ENCODE results near the gene LYZL1. TPM values are rescaled to one million over a fixed set of nuclear protein-coding genes. Genes with fewer than 3 reads are reported as not detected.

The LYZL1 gene
- total RNA-seq, 1 experiment from 2014 or later, result not detected

GRCh38 chr10:29256019-29256418 is 32.9 kb upstream of the LYZL1 start:
- H3K27ac ChIP-seq (ENCODE audit: insufficient read length, low read depth, low read length), result no peak overlapping the region
- H3K9ac ChIP-seq (ENCODE audit: extremely low read depth, insufficient read length, low read length), result no peak overlapping the region
- H3K4me2 ChIP-seq (ENCODE audit: insufficient read depth, insufficient read length, low read length), result no peak overlapping the region

More at GRCh38 chr10:29256019-29256418, 32.9 kb upstream of the LYZL1 start:
- H3K9me3 Mint-ChIP-seq, result no peaks in the 10 kb centered on the region
- H4K20me1 ChIP-seq (ENCODE audit: control insufficient read depth, insufficient read depth, insufficient read length), result no peaks in the 10 kb centered on the region
- no peaks in the 10 kb centered on the region for H3K36me3 Mint-ChIP-seq (ENCODE audit: insufficient read depth in 1 of 3, low read depth in 3 of 3)
- no peak overlapping the region for H4K91ac ChIP-seq (ENCODE audit: insufficient read length, low read depth, low read length)
- H3K23me2 ChIP-seq (ENCODE audit: insufficient read length, low read depth, low read length, poor library complexity, severe bottlenecking), result no peaks in the 10 kb centered on the region
- H3T11ph ChIP-seq (ENCODE audit: low read length), result no peak overlapping the region
- no peaks in the 10 kb centered on the region; the same call in none of the 2 replicates for H3K27me3 Mint-ChIP-seq (ENCODE audit: low read depth)
- H2BK5ac ChIP-seq (ENCODE audit: insufficient read length, low read length), result no peak overlapping the region
- H2BK15ac ChIP-seq (ENCODE audit: low read depth, low read length), result no peak overlapping the region
- no peaks in the 10 kb centered on the region; the same call in 1 of the 2 replicates for H3K4me1 ChIP-seq (ENCODE audit: insufficient read depth, low read length)
- no peak overlapping the region for H4K8ac ChIP-seq (replicated peaks; ENCODE audit: insufficient read length, low read depth, low read length)
- no peak overlapping the region for H3K4me3 Mint-ChIP-seq
- H2BK12ac ChIP-seq (ENCODE audit: insufficient read length, low read depth, low read length), result no peak overlapping the region
- no peaks in the 10 kb centered on the region for H3K79me2 ChIP-seq (ENCODE audit: insufficient read depth, low read length)
- no peak overlapping the region for H4K5ac ChIP-seq (ENCODE audit: insufficient read length, low read depth, low read length)
- no peak for DNase-seq
- no peak overlapping the region for H3K18ac ChIP-seq (ENCODE audit: insufficient read length, low read depth, low read length)
- H2AFZ ChIP-seq (ENCODE audit: low read length), result no peak overlapping the region
- no peaks in the 10 kb centered on the region; the same call in 1 of the 2 replicates for H3K27me3 ChIP-seq (ENCODE audit: insufficient read depth, low read length)
- H3K4ac ChIP-seq (ENCODE audit: low read depth, low read length), result no peak overlapping the region
- H2AK5ac ChIP-seq (ENCODE audit: insufficient read length, low read length), result no peak overlapping the region
- H2BK120ac ChIP-seq (ENCODE audit: low read depth, low read length, poor library complexity, severe bottlenecking), result no peak overlapping the region
- no peaks in the 10 kb centered on the region for H3K79me1 ChIP-seq (ENCODE audit: insufficient read depth, low read depth, low read length, poor library complexity, severe bottlenecking)
- no peak overlapping the region for H2BK20ac ChIP-seq (ENCODE audit: low read depth, low read length, poor library complexity, severe bottlenecking)
- WGBS (ENCODE audit: extremely low coverage, insufficient read length, low lambda C conversion rate), result no CpG with 5 or more reads among the region's 7 CpGs
- H3K56ac ChIP-seq (ENCODE audit: insufficient read length, low read depth, low read length), result no peak overlapping the region
- H3K27ac Mint-ChIP-seq, result no peak overlapping the region
- no peak overlapping the region for H3K14ac ChIP-seq (ENCODE audit: insufficient read depth, low read length)
- no peak overlapping the region for H3K23ac ChIP-seq (ENCODE audit: insufficient read length, low read depth, low read length)
- no peak for TF ChIP-seq CTCF (conservative IDR thresholded peaks at IDR 0.05)
- H3K4me1 Mint-ChIP-seq, result peaks cover 20 to 30% of the 10 kb centered on the region in 2 experiments
- H3K9me3 ChIP-seq (ENCODE audit: control insufficient read depth, low read depth, low read length), result no peaks in the 10 kb centered on the region

All from H9 (cell line).